Astrocyte of the spinal cord (primary cell): ENCODE results near the gene KCNMB2.

Experiments
- DNase-seq: peaks from one replicate; pipeline ENCODE4 v3.0.0; 2011; ENCODE audit warnings: low read depth, low spot score
- H3K4me3 ChIP-seq: 2 replicates; pipeline ENCODE4 v1.5.1; 2011; ENCODE audit warnings: low read depth, mild to moderate bottlenecking, low read length, moderate library complexity
- CTCF ChIP-seq: IDR thresholded peaks from 2 replicates; pipeline ENCODE4 v1.5.1; 2012; ENCODE audit warnings: low read depth, mild to moderate bottlenecking, low read length, inconsistent platforms
- in situ Hi-C: cut with HindIII; loops from 2 replicates; pipeline ENCODE4 v1.10.0; 2017; ENCODE audit warnings: low sequenced_read_pairs

KCNMB2 gene

GRCh38 chr3:178527981-178528380 lies 8.3 kb upstream of the KCNMB2 start:
- no peak for TF ChIP-seq CTCF
- H3K4me3 ChIP-seq: no peak overlapping the region
- no peak for DNase-seq
- in situ Hi-C loops: no loop called here

GRCh38 chr3:178529606-178530225 lies 6.5 kb upstream of the KCNMB2 start:
- no peak for DNase-seq
- no peak overlapping the region for H3K4me3 ChIP-seq
- in situ Hi-C loops: no loop called here
- TF ChIP-seq CTCF: no peak

DNA sequence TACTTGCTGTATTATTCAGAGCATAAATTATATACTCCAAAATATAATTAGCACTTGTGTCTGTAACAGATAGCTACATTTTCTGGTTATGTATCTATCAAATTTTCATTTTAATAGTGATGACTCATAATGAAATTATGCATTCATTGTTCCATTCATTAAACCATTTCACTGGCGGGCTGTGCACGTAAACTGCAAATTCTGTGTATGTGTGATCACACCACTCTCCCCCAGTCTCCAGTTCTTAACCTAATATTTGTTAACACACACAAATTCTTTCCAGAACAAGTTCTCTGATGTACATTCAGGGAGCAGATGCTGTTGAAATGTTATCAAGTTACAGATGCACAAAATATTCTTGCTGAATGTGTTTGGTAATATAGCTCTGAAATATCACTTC lies 3.8 kb upstream of the KCNMB2 start:
- DNase-seq: no peak
- no peak overlapping the region for H3K4me3 ChIP-seq
- TF ChIP-seq CTCF: no peak
- in situ Hi-C loops: no loop called here

DNA sequence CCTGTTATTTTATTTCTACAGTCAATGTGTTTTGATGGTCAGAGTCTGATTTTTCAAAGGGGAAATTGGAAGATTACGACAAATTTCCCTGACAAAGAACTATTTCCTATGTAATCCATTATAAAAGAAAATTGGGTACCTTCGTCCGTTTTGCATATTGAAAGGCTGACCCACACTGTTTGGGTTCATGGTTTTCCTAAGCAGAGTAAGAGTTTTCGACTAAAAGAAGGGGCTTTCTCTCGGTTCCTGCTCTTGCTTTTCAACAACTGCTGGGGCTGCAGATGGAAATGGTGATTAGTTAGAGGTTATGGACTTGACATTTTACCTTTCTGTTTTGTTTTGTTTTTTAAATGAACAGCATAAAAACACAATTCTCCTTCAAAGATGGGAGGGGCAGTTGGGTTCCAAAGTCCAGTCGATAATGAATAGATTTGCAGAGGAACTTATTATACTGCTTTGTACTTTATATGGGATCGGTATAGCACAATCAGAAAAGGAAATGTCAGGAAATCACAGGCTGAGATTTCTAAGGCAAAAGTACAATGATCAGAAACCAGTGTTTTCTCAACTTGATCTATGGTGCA lies 978 bp downstream of the KCNMB2 start:
- no peak for DNase-seq
- no peak overlapping the region for H3K4me3 ChIP-seq
- in situ Hi-C loops: no loop called here
- TF ChIP-seq CTCF: no peak

DNA sequence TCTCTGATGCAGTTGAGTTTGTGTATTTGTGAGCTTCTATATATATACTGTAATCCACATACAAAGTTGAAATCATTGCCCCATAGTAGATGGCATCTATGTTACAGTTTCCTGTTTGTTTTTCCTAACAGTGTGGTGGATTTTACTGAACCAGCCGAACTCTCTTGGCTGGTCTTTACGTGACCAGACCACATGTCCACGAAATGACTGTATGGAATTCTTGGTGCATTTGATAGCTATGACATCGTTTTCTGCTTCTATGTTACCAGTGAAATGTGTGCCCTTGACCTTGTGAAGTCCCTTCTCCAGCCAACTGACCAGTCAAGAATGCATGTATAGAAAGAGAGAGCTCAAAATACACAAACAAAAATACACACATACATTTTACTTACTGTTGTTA lies 1.8 kb downstream of the KCNMB2 start:
- DNase-seq: no peak
- no peak for TF ChIP-seq CTCF
- no peak overlapping the region for H3K4me3 ChIP-seq
- in situ Hi-C loops: no loop called here

DNA sequence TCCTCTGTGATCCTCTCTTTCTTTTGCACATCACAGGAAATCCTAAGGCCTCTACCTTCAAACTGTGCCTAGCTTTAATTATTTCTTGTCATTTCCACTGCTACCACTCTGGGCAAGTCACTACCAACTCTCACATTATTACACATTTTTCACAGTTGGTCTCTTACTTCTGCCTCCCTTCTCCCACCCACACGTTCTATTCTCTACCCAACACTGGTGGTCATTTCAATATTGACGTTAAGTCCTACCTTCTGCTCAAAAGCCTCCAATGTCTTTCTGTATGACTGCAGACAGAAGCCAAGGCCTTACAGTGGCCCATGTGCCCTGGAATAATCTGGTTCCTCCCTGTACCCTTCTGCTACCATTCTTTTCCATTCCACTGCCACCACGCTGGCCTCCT lies 3.9 kb downstream of the KCNMB2 start:
- no peak overlapping the region for H3K4me3 ChIP-seq
- no peak for TF ChIP-seq CTCF
- in situ Hi-C loops: no loop called here
- DNase-seq: no peak
